IPS-11a (cell line): ENCODE data around the gene FGF19.

Experiments used
- H3K4me3 ChIP-seq: one replicate; pipeline ENCODE4 v1.5.1; 2013; ENCODE audit warnings: low read depth, low read length, control low read depth

FGF19 gene

DNA sequence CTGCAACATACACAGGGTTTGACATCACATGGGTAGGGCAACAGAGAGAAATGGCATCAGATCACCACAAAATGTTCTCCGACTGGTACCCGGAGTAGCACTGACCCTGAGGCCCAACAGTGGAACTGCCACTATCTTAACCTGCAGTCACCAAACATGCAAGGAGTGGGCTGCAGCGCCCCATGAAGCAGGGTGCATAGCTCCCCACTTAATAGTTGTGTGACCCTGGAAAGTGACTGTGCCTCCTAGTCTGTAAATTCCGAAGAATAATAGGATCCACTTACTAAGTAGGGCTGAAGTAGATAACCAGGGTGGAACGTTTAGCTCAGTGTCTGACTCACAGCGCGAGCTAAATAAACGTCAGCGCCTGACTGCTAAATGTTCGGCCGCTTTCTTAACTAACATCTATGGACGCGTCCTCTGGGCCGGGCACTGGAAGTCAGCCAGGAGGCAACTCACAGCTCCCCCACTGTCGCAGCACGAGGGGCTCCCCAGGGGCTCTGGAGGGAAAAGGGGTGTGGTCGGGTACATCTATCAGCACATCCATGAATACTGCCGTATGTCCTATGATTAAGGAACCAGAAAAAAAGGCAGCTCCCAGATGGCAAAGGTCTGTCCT, 29.4 kb downstream of the FGF19 start:
- peak overlapping the region; percentile 93 for H3K4me3 ChIP-seq

DNA sequence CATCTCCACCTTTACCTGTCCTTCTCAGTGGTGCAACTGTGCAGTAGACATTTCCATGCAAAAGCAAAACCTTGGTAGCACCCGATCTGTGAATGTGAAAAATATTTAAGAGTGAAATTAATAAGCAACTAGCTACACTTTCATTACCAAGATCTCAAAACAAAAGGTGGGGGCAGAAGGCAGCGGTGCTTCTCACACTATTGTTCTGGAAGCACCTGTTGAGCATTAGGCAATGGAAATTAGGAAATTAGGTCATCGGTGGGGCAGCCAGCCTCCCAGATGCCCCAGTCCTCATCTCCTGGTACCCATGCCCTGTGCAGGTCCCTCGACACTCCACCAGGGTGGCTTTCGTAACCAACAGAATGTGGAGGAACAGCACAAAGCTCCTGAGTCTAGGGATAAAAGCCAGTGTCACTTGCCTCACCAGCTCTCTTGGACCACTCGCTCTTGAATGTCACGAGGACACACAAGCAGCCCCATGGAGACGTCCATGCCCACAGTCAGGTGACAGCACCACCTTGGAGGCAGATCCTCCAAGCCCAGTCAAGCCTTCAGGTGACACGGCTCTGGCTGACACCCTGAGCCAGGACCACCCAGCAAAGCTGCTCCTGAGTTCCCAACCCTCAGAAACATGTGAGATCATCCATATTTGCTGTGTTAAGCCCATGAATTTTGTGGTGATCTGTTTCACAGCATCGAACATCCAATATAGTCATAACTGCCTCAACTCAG, 31.9 kb downstream of the FGF19 start:
- H3K4me3 ChIP-seq: no peak overlapping the region

DNA sequence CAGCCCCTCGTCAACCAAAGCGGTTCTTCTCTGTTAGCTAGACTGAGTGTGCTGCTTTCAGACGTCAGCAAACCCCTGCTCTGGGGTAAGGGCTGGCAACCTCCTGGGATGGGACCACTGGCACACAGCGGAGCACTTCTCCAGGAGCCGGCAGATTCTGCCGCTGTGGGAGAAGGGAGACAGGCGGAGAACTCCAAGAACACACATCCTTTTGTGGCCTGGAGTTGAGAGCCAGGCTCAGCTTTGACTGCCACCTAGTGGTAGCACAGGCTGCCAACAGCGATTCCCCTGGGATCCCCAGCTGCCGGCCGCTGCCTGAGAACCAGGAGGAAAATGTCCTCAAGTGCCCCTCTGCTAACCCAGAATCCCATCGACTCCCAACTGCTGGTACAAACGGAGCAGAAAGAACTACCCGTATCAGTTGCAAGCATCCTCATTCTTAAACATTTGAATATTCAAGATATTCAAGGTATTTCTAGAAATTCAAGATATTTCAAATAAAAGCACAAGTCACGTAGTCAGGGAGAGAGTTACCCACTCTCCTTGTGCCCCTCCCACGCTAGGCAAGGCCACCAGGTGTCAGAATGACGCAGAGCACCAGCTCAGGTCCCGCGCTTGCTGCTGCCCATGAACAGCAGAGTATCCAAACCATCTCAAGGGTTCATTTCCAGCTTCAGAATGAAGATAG, 33.5 kb downstream of the FGF19 start:
- H3K4me3 ChIP-seq: no peak overlapping the region

DNA sequence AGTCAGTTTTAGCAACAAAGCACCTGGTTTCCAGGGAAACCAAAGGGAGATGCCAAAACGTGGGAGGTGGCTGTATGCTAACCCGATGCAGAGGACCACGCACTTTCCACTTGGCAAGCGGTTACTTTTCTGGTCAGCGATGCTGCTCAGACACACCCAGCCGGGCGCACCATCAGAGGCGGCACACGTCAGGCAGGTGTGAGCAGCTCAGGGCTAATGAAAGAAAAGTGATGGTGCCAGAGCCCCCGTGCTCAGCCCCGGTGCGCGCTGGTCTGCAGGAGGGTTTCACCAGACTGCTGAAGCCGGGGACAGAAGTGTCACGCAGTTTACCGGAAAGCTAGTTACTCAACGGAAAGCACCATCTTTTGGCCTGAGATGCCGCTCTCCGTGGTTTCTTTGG, 34.3 kb downstream of the FGF19 start:
- H3K4me3 ChIP-seq: no peak overlapping the region

DNA sequence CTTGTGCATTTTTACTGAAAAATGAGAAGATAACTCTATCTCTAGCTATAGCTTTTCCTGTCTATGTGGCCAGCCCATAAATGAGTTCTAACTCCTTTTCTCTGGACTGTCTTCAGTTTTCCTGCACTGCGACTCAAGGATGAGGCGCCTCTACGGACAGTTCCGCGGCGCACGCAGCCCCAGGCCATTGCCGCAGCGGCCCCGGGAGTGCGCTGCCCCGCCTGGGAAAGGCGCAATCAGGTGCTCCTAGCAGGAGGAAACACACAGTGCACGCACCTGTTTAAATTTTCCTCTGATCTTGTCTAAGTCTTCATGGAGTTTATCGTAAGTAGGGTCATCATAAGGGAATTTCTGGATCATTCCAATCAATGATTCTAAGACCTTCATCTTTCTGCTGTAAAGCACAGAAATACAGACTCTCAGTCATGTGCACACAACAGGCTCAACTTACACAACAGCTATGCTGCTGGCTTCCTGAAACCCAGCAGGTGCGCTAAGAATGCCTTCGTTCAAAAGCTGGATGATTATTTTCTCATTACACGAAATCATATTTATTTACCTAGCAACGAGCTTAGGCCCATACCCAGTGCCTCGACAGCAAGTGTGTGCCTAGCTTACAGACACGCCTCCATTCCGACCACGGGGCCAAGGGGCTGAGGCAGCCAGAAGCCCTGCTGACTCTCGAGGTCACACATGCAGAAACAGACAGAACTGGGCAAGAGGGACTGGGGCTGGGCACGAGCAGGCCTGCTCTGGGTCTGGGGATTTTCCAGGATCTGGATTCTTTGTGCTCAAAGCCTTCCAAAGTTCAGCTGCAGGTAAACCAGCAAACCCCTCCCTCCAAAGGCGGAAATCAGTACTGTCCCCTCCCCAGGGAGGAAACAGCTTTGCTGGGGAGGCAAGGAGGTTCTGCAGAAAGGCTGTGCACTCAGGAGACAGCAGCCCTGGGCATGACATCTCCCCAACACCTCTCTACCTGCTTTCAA, 35.9 kb downstream of the FGF19 start:
- no peak overlapping the region for H3K4me3 ChIP-seq

DNA sequence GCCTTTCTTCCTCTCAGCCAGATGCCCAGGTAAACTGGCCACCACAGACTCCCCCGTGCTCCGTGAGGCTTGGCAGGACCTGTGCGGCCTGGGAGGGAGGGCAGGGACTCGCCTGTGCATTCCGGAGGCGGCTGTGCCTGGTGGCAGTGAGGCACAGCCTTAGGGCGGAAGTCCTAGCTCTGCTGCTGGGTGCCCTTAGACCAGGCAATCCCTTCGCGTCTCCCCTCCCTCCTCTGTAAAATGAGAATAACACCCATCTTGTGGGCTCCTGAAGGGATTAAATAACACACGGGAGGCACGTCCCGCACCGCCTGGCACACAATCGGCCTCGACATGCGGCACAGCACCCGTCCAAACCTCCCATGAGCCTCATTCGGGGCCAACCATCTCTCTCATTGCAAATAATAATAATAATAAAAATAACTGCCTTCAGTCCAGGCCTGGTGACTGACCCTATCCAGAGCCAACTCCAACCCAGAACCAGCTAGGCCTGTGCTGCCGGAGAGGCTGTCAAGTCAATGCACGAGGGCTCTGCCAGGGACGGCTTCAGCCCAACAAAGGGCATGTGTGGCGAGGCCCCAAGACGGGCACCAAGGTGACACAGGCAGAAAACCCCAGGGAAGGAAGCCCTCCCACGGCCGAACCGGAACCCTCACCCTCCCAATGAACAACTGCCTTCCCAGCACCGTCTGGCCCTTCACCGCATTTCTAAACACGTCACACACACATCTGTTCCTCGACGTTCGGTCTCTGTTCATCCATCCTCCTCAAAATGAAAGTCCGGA, 36.9 kb downstream of the FGF19 start:
- no peak overlapping the region for H3K4me3 ChIP-seq

DNA sequence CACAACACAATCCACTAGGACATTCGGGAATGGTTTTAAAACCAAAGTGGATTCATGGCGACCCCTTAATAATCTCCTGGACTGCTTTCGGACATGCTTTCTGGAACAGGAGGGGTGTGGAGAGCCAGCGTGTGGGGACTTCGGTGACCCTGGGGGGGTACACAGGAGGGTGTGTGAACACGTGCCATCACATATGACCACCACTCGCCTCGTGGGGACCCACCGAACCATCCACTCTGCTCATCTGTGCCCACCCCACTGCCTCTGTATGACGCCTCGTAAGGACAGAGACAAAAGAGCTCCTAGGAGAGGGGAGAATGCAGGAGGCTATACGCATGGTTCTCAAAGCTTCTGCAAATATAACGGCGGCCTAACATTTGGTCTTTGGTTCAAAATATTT, 37.6 kb downstream of the FGF19 start:
- no peak overlapping the region for H3K4me3 ChIP-seq

DNA sequence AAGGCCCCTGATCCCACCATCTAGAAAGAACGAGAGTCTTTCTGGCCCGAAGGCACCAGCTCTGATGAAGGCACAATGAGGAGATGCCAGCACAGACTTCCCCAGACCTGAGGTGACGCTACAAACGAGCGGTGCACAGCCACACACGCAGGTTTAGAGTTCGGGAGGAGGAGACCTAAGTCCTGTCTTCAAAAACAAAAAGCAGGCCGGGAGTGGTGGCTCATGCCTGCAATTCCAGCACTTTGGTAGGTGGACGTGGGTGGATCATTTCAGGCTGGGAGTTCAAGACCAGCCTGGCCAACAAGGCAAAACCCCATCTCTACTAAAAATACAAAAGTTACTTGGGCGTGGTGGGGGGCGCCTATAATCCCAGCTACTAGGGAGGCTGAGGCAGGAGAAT, 38.2 kb downstream of the FGF19 start:
- no peak overlapping the region for H3K4me3 ChIP-seq

DNA sequence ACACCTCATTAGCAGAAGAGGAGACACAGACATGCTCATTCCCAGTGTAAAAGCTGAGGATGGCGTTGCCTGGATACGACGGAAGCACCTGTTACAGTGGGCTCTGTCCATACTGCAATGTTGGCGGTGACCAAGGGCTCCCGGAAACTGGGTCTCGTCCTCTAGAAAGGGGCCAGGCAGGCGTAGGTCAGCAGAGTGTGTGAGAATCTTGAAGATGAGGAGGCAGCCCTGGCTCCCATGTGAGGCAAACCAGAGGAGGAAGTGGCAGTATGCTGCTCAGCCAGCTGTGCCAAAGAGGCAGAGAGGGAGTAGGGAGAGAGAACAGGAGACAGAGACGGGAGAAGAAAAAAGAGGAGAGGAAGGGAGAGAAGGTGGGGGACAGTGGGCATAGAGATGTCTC, 38.9 kb downstream of the FGF19 start:
- no peak overlapping the region for H3K4me3 ChIP-seq

DNA sequence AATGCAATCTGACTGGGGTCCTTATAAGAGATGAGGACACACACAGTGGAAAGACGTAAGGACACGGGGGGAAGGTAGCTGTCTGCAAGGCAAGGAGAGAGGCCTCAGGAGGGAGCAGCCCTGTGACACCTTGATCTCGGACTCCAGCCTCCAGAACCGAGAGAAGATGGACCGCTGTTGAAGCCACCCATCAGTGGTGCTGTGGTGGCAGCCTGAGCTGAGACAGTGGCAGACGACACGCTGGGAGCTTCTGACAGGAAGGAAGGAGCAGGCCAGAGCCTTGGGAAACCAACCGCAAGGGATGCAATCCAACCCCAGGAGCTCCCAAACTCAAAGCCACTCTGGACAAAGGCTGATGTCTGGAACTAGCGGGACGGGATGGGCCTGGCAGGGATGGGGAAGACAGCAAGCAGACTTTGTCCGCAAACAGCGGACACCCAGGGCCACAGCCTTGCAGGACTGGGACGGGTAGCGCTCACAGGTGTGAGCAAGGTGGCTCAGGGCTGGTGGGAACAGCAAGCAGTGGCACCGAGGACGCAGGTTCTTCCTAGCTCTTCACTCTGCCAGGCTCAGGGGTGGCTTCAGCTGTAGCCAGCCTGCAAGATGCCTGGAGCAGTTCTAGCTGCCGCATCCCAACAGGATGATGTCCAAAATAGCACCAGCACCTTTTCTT, 39.6 kb downstream of the FGF19 start:
- no peak overlapping the region for H3K4me3 ChIP-seq

DNA sequence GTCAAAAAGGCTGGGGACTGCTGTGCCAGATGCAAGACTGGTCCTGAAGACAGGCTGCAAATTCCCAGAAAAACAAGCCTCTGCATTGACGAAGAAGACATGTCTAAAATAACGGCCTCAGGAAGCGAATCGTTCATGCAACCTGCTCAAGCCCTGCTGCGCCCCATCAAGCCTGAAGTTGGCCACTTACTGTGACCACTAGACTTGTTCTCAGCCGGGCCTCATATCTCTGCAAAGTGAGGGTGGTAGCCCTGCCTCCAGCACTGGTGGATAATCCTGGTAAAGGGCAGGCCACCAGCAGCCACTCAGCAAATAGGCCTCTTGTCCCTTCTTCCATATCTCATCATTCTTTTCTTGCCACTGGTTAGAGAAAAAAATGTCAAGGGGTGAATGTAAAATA, 40.5 kb downstream of the FGF19 start:
- H3K4me3 ChIP-seq: no peak overlapping the region

DNA sequence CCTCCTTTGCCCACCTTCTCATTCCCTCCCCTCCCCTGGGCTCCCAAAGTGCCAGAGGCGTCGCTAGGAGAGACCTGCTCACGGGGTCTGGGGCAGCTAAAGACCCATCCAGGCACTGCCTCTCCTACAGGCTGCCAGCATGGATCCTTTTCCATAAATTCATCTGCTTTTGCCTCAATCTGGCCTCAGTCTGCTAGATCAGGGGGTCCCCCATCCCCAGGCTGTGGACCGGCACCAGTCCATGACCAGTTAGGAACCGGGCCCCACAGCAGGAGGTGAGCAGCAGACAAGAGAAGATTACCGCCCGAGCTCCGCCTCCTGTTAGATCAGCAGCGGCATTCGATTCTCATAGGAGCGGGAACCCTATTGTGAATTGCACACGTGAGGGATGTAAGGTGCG, 41.0 kb downstream of the FGF19 start:
- no peak overlapping the region for H3K4me3 ChIP-seq

DNA sequence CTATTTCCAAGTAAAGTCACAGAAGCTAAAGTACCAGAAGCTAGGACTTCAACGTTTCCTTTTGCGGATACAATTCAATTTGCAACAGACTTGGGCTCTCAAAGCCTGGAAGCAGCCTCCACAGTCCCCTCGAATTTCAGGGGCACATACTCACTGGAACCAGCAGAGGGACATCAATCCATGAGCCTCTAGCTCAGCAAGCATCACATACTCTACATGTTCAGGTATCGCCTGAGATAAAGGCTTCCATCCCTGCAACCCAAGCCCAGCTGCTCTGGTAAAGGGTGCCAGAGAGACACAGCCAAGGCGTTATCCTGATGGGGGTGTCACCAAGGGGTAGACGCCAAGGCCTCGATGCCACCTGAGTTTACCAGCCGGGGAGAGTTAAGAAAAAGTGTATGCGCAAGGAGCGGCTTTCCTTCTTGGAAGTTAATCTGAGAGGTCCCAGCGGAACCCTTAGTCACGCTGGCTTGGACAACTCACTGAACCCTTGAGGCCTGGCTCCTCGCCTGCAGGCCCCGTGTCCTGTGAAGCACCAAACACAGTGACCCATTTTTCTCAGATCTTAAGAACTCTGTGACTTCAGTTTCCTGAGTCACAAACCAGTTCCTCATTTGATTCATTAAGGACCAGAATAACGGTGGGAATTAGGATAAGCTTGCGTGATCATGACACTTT, 41.7 kb downstream of the FGF19 start:
- no peak overlapping the region for H3K4me3 ChIP-seq

DNA sequence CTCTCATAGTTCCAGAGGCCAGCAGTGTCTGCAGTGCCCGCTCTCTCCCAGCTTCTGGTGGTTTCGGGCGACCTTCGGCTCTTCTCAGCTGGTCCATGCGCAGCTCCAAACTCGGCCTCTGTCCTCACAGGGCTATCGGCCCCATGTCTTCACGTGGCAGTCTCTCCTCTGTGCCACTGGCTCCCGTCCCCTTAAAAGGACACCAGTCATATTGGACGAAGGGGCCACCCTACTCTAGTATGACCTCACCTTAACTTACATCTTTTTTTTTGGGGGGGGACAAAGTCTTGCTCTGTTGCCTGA, 42.5 kb downstream of the FGF19 start:
- no peak overlapping the region for H3K4me3 ChIP-seq

DNA sequence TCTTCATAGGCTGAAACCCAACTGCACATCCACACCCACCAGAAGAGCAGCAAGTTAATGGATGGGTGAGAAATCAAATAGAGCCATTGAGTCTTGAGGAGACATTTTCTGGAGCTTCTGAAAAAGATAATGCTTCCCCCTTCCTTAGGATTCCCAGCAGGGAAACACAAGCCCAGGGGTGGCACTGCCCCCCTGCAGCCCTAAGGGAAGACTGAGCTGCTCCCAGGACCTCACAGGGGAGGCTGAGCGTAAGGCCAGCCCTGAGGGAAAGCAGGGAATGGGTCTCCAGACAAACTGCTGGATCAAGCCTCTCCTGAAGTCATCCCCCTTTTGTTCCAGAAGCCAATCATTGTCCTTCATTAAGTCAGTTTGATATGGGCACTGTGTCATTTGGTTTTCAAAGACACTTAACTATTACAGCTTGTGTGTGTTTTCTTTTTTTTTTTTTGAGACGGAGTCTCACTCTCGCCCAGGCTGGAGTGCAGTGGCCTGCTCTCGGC, 43.8 kb downstream of the FGF19 start:
- H3K4me3 ChIP-seq: no peak overlapping the region

DNA sequence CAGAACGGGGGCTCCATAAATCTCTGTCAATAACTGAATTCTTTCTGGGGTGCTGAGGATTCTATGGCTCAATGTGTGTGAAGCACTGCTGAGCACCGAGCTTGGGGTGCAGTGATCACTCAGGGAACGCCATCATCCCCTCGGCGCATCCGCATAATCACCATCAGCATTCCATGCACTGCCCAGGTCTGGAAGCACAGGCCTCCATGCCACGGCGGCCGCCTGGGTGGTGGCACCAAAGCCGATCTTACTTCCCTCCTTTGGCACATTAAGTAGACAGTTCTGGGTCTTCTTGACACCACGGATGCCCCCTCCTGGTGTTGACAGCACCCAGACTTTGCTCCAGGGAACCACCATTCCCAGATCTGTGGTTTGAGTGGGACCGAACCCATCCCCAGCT, 44.2 kb downstream of the FGF19 start:
- H3K4me3 ChIP-seq: no peak overlapping the region

DNA sequence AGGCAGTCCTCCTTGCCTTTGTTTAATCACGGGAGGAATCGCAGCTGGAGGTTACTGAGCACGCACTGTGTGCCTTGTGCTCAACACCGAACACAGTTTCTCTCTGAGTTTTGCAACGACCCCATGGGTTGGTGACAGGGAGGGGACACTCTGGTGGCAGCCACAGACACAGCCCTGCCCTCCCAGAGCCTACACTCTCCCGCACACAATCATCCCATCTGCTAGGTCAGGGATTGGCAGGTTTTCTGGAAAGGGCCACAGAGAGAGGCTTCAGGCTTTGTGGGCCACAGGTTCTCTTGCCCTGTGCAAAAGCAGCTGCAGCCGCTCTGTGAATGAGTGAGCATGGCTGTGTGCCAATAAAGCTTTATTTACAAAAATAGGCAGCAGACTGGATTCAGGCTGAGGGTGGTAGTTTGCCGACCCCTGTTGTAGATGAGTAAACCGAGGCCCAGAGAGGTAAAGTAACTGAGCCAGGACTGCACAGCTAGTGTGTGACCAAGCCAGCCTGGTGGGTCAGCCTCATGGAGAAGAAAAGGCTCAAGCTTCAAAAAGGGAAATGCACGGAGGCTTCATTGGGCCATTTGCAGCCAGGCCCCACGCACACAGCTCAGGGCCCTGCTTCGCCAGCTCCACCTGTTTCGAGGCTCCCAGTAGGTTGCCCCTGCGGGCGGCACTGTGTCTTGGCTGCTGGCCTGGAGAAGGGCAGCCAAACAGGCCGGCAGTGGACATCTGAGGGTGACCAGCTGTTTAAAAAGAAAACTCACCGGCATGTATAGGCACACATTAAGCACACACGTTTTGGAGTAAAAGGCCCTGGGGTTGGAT, 45.0 kb downstream of the FGF19 start:
- H3K4me3 ChIP-seq: no peak overlapping the region

DNA sequence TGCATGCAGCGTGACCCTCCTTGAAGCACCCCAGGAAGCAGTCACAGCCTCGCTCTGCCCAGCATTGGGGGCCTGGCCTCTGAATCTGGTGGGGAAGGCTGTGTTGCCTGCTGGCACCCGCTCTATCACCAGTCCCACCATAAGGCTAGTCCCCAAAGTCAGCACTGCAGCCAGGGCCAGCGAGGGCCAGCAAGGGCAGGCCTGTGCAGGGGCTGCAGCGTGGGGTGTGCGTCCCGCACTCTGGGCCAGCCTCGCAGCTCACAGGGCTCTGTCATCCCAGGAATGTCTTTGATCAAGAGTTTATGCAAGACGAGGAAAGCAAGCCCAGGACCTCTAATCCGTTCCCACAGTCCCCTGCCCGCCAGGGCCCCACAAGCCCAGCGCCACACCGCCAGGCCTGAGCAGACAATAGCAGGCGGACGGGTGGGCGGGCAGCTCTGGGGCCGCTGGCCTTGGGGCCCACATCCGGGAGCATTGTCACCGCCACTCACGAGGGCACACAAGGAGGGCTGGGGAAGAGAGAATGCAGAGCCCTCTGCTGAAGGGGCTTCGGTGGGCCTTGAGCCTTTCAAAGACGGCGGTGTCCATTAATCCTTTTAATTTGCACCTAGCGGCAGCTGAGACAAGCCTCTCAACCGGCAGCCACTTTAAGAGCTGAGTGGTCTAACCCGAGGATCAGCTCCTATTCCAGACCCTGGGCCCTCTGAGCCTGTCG, 45.8 kb downstream of the FGF19 start:
- H3K4me3 ChIP-seq: no peak overlapping the region
